Mesenchymal stem cell (in vitro differentiated cells and primary cell): ENCODE results near the gene WASHC3.

Experiments used
- DNase-seq: peaks from one replicate; pipeline ENCODE4 v3.0.0-alpha.2; 2013
- H2AFZ ChIP-seq: one replicate; pipeline ENCODE4 v1.6.1; 2013; ENCODE audit warnings: low read depth, mild to moderate bottlenecking, control low read depth, inconsistent platforms, low read length, moderate library complexity
- H2AK5ac ChIP-seq: 2 replicates; pipeline ENCODE4 v1.6.1; 2013; ENCODE audit warnings: low read length, moderate library complexity, mild to moderate bottlenecking, inconsistent platforms; ENCODE audit not compliant: severe bottlenecking
- H2BK120ac ChIP-seq: one replicate; pipeline ENCODE4 v1.6.1; 2013; ENCODE audit warnings: low read depth, mild to moderate bottlenecking, inconsistent platforms, low read length, moderate library complexity
- H2BK12ac ChIP-seq, 2 experiments: one replicate each; pipeline ENCODE4 v1.6.1; 2013; ENCODE audit warnings: inconsistent platforms in 2 of 2, low read length in 2 of 2, mild to moderate bottlenecking in 2 of 2, moderate library complexity in 2 of 2, control low read depth in 1 of 2
- H2BK15ac ChIP-seq: one replicate; pipeline ENCODE4 v1.6.1; 2013; ENCODE audit warnings: mild to moderate bottlenecking, low read depth, inconsistent platforms; ENCODE audit not compliant: poor library complexity, severe bottlenecking
- H2BK5ac ChIP-seq: 2 replicates; pipeline ENCODE4 v1.6.1; 2013; ENCODE audit warnings: low read depth, mild to moderate bottlenecking, low read length, control low read depth, inconsistent platforms; ENCODE audit not compliant: poor library complexity, severe bottlenecking
- H3K14ac ChIP-seq, 2 experiments: one replicate each; pipeline ENCODE4 v1.6.1; 2013; ENCODE audit warnings: inconsistent platforms in 2 of 2, low read length in 2 of 2, control low read depth in 1 of 2, mild to moderate bottlenecking in 1 of 2, moderate library complexity in 1 of 2
- H3K18ac ChIP-seq, 2 experiments: one replicate each; pipeline ENCODE4 v1.6.1; 2013; ENCODE audit warnings: inconsistent platforms in 2 of 2, low read length in 2 of 2, control low read depth in 1 of 2, low read depth in 1 of 2, mild to moderate bottlenecking in 1 of 2
- H3K23ac ChIP-seq, 2 experiments: one replicate each; pipeline ENCODE4 v1.6.1; 2013; ENCODE audit warnings: inconsistent platforms in 2 of 2, low read length in 2 of 2, mild to moderate bottlenecking in 2 of 2, moderate library complexity in 2 of 2, control low read depth in 1 of 2
- H3K27ac ChIP-seq: 2 replicates; pipeline ENCODE4 v1.5.1; 2013; ENCODE audit warnings: mild to moderate bottlenecking, moderate library complexity, low read length, control low read depth, inconsistent platforms; ENCODE audit not compliant: poor library complexity, severe bottlenecking
- H3K27me3 ChIP-seq, 2 experiments: 2 replicates each; pipeline versions ENCODE4 v1.6.1 to v1.7.0; 2013; ENCODE audit warnings: low read length in 2 of 2, mild to moderate bottlenecking in 2 of 2, moderate library complexity in 2 of 2, control low read depth in 1 of 2, inconsistent platforms in 1 of 2; ENCODE audit not compliant: control insufficient read depth in 1 of 2, insufficient read depth in 1 of 2
- H3K36me3 ChIP-seq, 2 experiments: 2 replicates each; pipeline versions ENCODE4 v1.6.1 to v1.7.0; 2013; ENCODE audit warnings: low read length in 2 of 2, control low read depth in 1 of 2, inconsistent platforms in 1 of 2, low read depth in 1 of 2, mild to moderate bottlenecking in 1 of 2; ENCODE audit not compliant: insufficient read depth in 2 of 2, control insufficient read depth in 1 of 2
- H3K4ac ChIP-seq, 2 experiments: one replicate each; pipeline ENCODE4 v1.6.1; 2013; ENCODE audit warnings: inconsistent platforms in 2 of 2, low read length in 2 of 2, mild to moderate bottlenecking in 2 of 2, moderate library complexity in 2 of 2, control low read depth in 1 of 2, low read depth in 1 of 2
- H3K4me1 ChIP-seq: 2 replicates; pipeline ENCODE4 v1.6.1; 2013; ENCODE audit warnings: low read depth, low read length, control low read depth; ENCODE audit not compliant: control insufficient read depth, insufficient read depth
- H3K4me2 ChIP-seq: 2 replicates; pipeline ENCODE4 v1.6.1; 2013; ENCODE audit warnings: low read length, mild to moderate bottlenecking, inconsistent platforms; ENCODE audit not compliant: poor library complexity, severe bottlenecking
- H3K4me3 ChIP-seq, 2 experiments: 2 replicates each; pipeline versions ENCODE4 v1.5.1 to v1.7.0; 2013; ENCODE audit warnings: low read length in 2 of 2, mild to moderate bottlenecking in 2 of 2, control low read depth in 1 of 2, low read depth in 1 of 2; ENCODE audit not compliant: insufficient read depth in 1 of 2
- H3K79me1 ChIP-seq: replicated peaks from 2 replicates; pipeline ENCODE4 v1.6.1; 2013; ENCODE audit warnings: mild to moderate bottlenecking, control low read depth, low read length, inconsistent platforms; ENCODE audit not compliant: poor library complexity, severe bottlenecking
- H3K9ac ChIP-seq: 2 replicates; pipeline ENCODE4 v1.7.0; 2013; ENCODE audit warnings: mild to moderate bottlenecking, low read length, moderate library complexity
- H3K9me3 ChIP-seq: 2 replicates; pipeline ENCODE4 v1.7.0; 2013; ENCODE audit warnings: mild to moderate bottlenecking, low read length; ENCODE audit not compliant: control insufficient read depth
- H4K8ac ChIP-seq: one replicate; pipeline ENCODE4 v1.6.1; 2013; ENCODE audit warnings: inconsistent platforms, mild to moderate bottlenecking, low read length, moderate library complexity
- H4K91ac ChIP-seq: one replicate; pipeline ENCODE4 v1.6.1; 2013; ENCODE audit warnings: mild to moderate bottlenecking, low read length, inconsistent platforms
- WGBS: methylation state at CpG from one replicate; pipeline ENCODE4 v1.1.7; 2013; ENCODE audit warnings: mixed read lengths; 5-methylcytosine and 5-hydroxymethylcytosine counted together

The WASHC3 gene

DNA sequence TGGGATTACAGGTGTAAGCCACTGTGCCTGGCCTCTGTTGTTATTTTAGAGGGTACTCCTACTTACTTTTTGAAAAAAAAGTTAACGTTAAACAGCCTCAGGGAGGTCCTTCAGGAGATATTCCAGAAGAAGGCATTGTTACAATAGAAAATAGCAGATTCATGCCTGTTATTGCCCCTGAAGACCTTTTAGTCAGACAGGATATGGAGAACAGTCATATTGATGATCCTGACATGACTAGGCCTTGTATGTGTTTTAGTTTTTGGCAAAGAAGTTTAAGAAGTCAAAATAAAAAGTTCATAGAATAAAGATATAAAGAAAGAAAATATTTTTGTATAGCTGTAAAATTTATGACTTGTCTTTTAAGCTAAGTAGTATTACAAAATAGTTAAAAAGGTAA, 45.3 kb downstream of the WASHC3 start:
- Histone ChIP-seq H3K23ac (no peak overlapping the region), H3K36me3 (peaks cover 0 to 70% of the 10 kb centered on the region in 2 experiments), H3K4me3 (no peak overlapping the region), H3K27ac (no peak overlapping the region), H2BK15ac (no peak overlapping the region), H2BK5ac (no peak overlapping the region), H2AFZ (no peak overlapping the region), H3K4ac (no peak overlapping the region), H2AK5ac (no peak overlapping the region), H3K4me1 (no peaks in the 10 kb centered on the region), H3K4me2 (no peak overlapping the region), H3K27me3 (no peaks in the 10 kb centered on the region), H3K14ac (no peak overlapping the region), H2BK120ac (no peak overlapping the region), H3K9me3 (no peaks in the 10 kb centered on the region), H2BK12ac (no peak overlapping the region), H4K8ac (no peak overlapping the region), H3K18ac (no peak overlapping the region), H4K91ac (no peak overlapping the region), H3K79me1 (no peaks in the 10 kb centered on the region), H3K9ac (no peak overlapping the region)
- no peak for DNase-seq
- WGBS = 96% methylated on average over 1 of the region's 1 CpG

DNA sequence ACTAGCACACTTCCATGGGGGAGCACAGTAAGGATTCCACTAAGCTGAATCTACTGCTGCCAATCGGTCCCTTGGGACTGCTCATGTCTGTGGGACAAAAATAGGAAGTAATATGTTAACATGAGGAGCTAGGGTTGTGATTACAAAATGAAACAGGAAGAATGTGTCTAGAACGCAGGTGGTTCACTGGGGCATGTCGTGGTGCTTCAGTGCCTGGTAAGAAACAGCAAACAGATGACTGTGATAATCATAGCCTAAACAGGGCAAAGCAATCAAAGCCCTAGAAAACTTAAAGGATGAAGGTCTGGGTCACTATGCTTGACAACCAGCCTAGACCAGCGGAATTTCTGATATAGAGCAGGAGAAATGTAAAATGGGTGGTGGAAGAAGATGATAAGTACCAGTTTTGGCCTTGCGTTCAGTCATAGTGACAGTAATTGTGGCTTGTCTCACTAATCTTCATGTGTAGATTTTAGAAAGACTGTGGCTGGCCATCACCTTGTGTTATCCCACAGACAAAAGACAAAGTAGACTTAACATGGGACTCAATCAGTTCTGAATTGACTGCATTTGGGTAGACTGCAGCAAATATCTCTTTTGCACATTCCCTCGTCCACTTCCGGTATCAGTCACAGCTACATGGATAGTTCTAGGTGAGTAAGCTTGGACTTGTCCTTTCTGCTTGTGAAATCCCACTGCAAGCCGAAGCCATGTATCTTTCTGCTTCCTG, 51.4 kb downstream of the WASHC3 start:
- Histone ChIP-seq H3K14ac (no peak overlapping the region), H3K27me3 (no peaks in the 10 kb centered on the region)
- 94% methylated on average over 8 of the region's 8 CpGs for WGBS

DNA sequence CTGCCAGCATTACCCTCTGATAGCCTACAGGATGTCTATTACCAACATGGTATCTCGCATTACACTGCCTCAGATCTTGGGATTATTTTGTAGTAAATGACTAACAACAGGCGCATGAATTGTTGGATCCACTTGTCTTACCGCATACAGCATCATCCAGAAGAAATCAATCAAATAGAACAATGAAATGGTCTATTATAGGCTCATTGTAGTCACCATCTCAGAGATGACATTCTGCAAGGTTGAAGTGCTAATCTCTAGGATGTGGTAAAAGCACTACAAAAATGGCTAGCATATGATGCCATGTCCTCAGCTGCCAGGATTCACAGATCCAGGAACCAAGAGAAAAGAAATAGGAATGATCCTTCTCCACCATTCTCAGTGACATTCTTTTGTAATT, 52.0 kb downstream of the WASHC3 start:
- H2AK5ac ChIP-seq = no peak overlapping the region
- H3K9ac ChIP-seq = no peak overlapping the region
- H2BK5ac ChIP-seq = no peak overlapping the region
- H2BK12ac ChIP-seq = no peak overlapping the region
- H3K36me3 ChIP-seq = peaks cover 0 to 56% of the 10 kb centered on the region in 2 experiments
- H2BK120ac ChIP-seq = no peak overlapping the region
- DNase-seq = no peak
- H3K4me3 ChIP-seq = no peak overlapping the region
- no peaks in the 10 kb centered on the region for H3K79me1 ChIP-seq
- no peak overlapping the region for H3K4ac ChIP-seq
- H4K8ac ChIP-seq = no peak overlapping the region
- H2BK15ac ChIP-seq = no peak overlapping the region
- no peak overlapping the region for H2AFZ ChIP-seq
- H3K4me1 ChIP-seq = no peaks in the 10 kb centered on the region
- no peaks in the 10 kb centered on the region for H3K27me3 ChIP-seq
- no peak overlapping the region for H3K18ac ChIP-seq
- whole genome bisulfite sequencing = 100% methylated on average over 1 of the region's 3 CpGs
- no peak overlapping the region for H3K4me2 ChIP-seq
- no peak overlapping the region for H4K91ac ChIP-seq
- no peak overlapping the region for H3K14ac ChIP-seq
- no peaks in the 10 kb centered on the region for H3K9me3 ChIP-seq
- H3K27ac ChIP-seq = no peak overlapping the region
- H3K23ac ChIP-seq = no peak overlapping the region

More for the DNA sequence above, 51.4 kb downstream of the WASHC3 start:
- H2BK120ac ChIP-seq = no peak overlapping the region
- H2BK15ac ChIP-seq = no peak overlapping the region
- no peaks in the 10 kb centered on the region for H3K4me1 ChIP-seq
- no peaks in the 10 kb centered on the region for H3K79me1 ChIP-seq
- H3K9me3 ChIP-seq = no peaks in the 10 kb centered on the region
- no peak overlapping the region for H3K4ac ChIP-seq
- no peak overlapping the region for H3K4me2 ChIP-seq
- no peak overlapping the region for H3K27ac ChIP-seq
- H2AK5ac ChIP-seq = no peak overlapping the region
- no peak overlapping the region for H3K23ac ChIP-seq
- H3K18ac ChIP-seq = no peak overlapping the region
- no peak overlapping the region for H3K4me3 ChIP-seq
- H2BK12ac ChIP-seq = no peak overlapping the region
- no peak overlapping the region for H4K8ac ChIP-seq
- H4K91ac ChIP-seq = no peak overlapping the region
- no peak overlapping the region for H2BK5ac ChIP-seq
- H3K36me3 ChIP-seq = peaks cover 0 to 62% of the 10 kb centered on the region in 2 experiments
- no peak overlapping the region for H2AFZ ChIP-seq
- DNase-seq = no peak
- no peak overlapping the region for H3K9ac ChIP-seq

DNA sequence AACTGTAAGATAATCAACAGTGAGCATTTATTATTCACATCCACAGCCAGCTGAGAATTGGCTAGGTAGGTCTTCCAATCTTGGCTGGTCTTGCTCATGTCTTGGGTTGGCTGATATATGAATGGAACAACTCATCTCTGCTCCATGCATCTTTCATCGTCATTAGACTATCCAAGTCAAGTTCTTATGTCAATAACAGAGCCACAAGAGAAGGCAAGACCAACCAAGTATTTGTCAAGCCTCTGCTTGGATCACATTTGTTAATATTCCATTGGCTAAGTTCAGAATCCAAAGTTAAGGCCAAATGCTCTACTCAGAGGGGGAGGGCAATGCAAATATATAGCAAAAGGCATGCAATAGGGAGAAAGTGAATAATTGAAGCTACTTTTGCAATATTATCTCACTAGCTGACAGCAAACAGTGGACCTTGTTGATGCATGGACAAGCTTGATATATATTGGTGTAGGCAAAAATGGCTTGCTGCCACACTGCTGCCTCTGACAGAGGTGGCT, 53.1 kb downstream of the WASHC3 start:
- 91% methylated on average over 1 of the region's 1 CpG for WGBS
- no peak for DNase-seq
- H2BK5ac ChIP-seq = no peak overlapping the region

More for the DNA sequence above, 53.1 kb downstream of the WASHC3 start:
- H2BK120ac ChIP-seq = no peak overlapping the region
- H3K23ac ChIP-seq = no peak overlapping the region
- H3K9ac ChIP-seq = no peak overlapping the region
- H3K4ac ChIP-seq = no peak overlapping the region
- H4K8ac ChIP-seq = no peak overlapping the region
- no peak overlapping the region for H3K27ac ChIP-seq
- H3K27me3 ChIP-seq = no peaks in the 10 kb centered on the region
- no peak overlapping the region for H2BK12ac ChIP-seq
- no peak overlapping the region for H4K91ac ChIP-seq
- no peak overlapping the region for H3K4me3 ChIP-seq
- H3K9me3 ChIP-seq = no peaks in the 10 kb centered on the region
- H3K79me1 ChIP-seq = no peaks in the 10 kb centered on the region
- H2BK15ac ChIP-seq = no peak overlapping the region
- H3K18ac ChIP-seq = no peak overlapping the region
- H3K4me2 ChIP-seq = no peak overlapping the region
- H2AFZ ChIP-seq = no peak overlapping the region
- H3K14ac ChIP-seq = no peak overlapping the region
- H3K4me1 ChIP-seq = no peaks in the 10 kb centered on the region
- peaks cover 0 to 51% of the 10 kb centered on the region in 2 experiments for H3K36me3 ChIP-seq
- H2AK5ac ChIP-seq = no peak overlapping the region
